HEK293 (cell line): ENCODE data around the gene GSTT4.

Experiments
- CTCF ChIP-seq: fragments of 450-650 bp; formaldehyde crosslinking; IDR thresholded peaks from 2 replicates; pipeline ENCODE4 v1.5.1; 2016; ENCODE audit warnings: missing biosample characterization, missing genetic modification characterization
- ELK4 ChIP-seq: IDR thresholded peaks from 2 replicates; pipeline ENCODE4 v1.6.1; 2011; ENCODE audit warnings: mild to moderate bottlenecking, low read depth, low read length, borderline replicate concordance
- GLIS2 ChIP-seq: fragments of 450-650 bp; formaldehyde crosslinking; IDR thresholded peaks from 2 replicates; pipeline ENCODE4 v1.5.1; 2016; ENCODE audit warnings: missing biosample characterization, missing genetic modification characterization
- INSM2 ChIP-seq: fragments of 450-650 bp; formaldehyde crosslinking; IDR thresholded peaks from 2 replicates; pipeline ENCODE4 v1.5.1; 2016; ENCODE audit warnings: missing biosample characterization, missing genetic modification characterization
- PRDM1 ChIP-seq: fragments of 450-650 bp; formaldehyde crosslinking; IDR thresholded peaks from 2 replicates; pipeline ENCODE4; 2016; ENCODE audit warnings: missing biosample characterization, missing genetic modification characterization
- PRDM4 ChIP-seq: fragments of 450-650 bp; formaldehyde crosslinking; IDR thresholded peaks from 2 replicates; pipeline ENCODE4 v1.5.1; 2017; ENCODE audit warnings: missing biosample characterization, missing genetic modification characterization
- ZBTB11 ChIP-seq: fragments of 450-650 bp; formaldehyde crosslinking; conservative IDR thresholded peaks from 2 replicates; pipeline ENCODE4 v1.5.1; 2016; ENCODE audit warnings: low read depth, missing biosample characterization, missing genetic modification characterization
- ZBTB26 ChIP-seq: fragments of 450-650 bp; formaldehyde crosslinking; optimal IDR thresholded peaks from 2 replicates; pipeline ENCODE3; 2016; ENCODE audit warnings: missing biosample characterization, mild to moderate bottlenecking, missing genetic modification characterization
- ZBTB7A ChIP-seq: fragments of 450-650 bp; formaldehyde crosslinking; IDR thresholded peaks from 2 replicates; pipeline ENCODE4 v1.5.1; 2016; ENCODE audit warnings: low read depth, missing biosample characterization, missing genetic modification characterization
- ZEB2 ChIP-seq: fragments of 450-650 bp; formaldehyde crosslinking; IDR thresholded peaks from 2 replicates; pipeline ENCODE4 v1.5.1; 2016; ENCODE audit warnings: missing biosample characterization, missing genetic modification characterization
- ZFP41 ChIP-seq: fragments of 450-650 bp; formaldehyde crosslinking; IDR thresholded peaks from 2 replicates; pipeline ENCODE4 v1.5.1; 2016; ENCODE audit warnings: missing biosample characterization, missing genetic modification characterization, borderline replicate concordance
- ZNF133 ChIP-seq: fragments of 450-650 bp; formaldehyde crosslinking; IDR thresholded peaks from 2 replicates; pipeline ENCODE4 v1.5.1; 2016; ENCODE audit warnings: missing biosample characterization, missing genetic modification characterization
- ZNF146 ChIP-seq: fragments of 450-650 bp; formaldehyde crosslinking; IDR thresholded peaks from 2 replicates; pipeline ENCODE4 v1.5.1; 2016; ENCODE audit warnings: missing biosample characterization, missing genetic modification characterization
- ZNF19 ChIP-seq: fragments of 450-650 bp; formaldehyde crosslinking; IDR thresholded peaks from 2 replicates; pipeline ENCODE4; 2016; ENCODE audit warnings: missing biosample characterization, missing genetic modification characterization, low read depth
- ZNF202 ChIP-seq: fragments of 450-650 bp; formaldehyde crosslinking; IDR thresholded peaks from 2 replicates; pipeline ENCODE4 v1.5.1; 2016; ENCODE audit warnings: missing biosample characterization, missing genetic modification characterization, borderline replicate concordance
- ZNF211 ChIP-seq: fragments of 450-650 bp; formaldehyde crosslinking; IDR thresholded peaks from 2 replicates; pipeline ENCODE4 v1.5.1; 2016; ENCODE audit warnings: low read depth, missing biosample characterization, missing genetic modification characterization
- ZNF24 ChIP-seq: fragments of 450-650 bp; formaldehyde crosslinking; IDR thresholded peaks from 2 replicates; pipeline ENCODE4 v1.5.1; 2016; ENCODE audit warnings: missing biosample characterization, missing genetic modification characterization
- ZNF416 ChIP-seq: fragments of 450-650 bp; formaldehyde crosslinking; IDR thresholded peaks from 2 replicates; pipeline ENCODE4 v1.5.1; 2016; ENCODE audit warnings: missing biosample characterization, missing genetic modification characterization
- ZNF521 ChIP-seq: fragments of 450-650 bp; formaldehyde crosslinking; IDR thresholded peaks from 2 replicates; pipeline ENCODE4 v1.5.1; 2017; ENCODE audit warnings: missing biosample characterization, mild to moderate bottlenecking, missing genetic modification characterization
- ZNF529 ChIP-seq: fragments of 450-650 bp; formaldehyde crosslinking; IDR thresholded peaks from 2 replicates; pipeline ENCODE4 v1.5.1; 2017; ENCODE audit warnings: missing genetic modification characterization, missing biosample characterization; ENCODE audit not compliant: insufficient replicate concordance
- ZNF544 ChIP-seq: fragments of 450-650 bp; formaldehyde crosslinking; IDR thresholded peaks from 2 replicates; pipeline ENCODE4 v1.5.0; 2017; ENCODE audit warnings: missing biosample characterization, missing genetic modification characterization
- ZNF571 ChIP-seq: fragments of 450-650 bp; formaldehyde crosslinking; IDR thresholded peaks from 2 replicates; pipeline ENCODE4 v1.5.0; 2017; ENCODE audit warnings: missing biosample characterization, missing genetic modification characterization
- ZNF580 ChIP-seq: fragments of 450-650 bp; formaldehyde crosslinking; IDR thresholded peaks from 2 replicates; pipeline ENCODE4 v1.5.1; 2016; ENCODE audit warnings: missing biosample characterization, missing genetic modification characterization
- ZNF692 ChIP-seq: fragments of 450-650 bp; formaldehyde crosslinking; IDR thresholded peaks from 2 replicates; pipeline ENCODE4 v1.5.1; 2016; ENCODE audit warnings: missing biosample characterization, missing genetic modification characterization
- ZNF701 ChIP-seq: fragments of 450-650 bp; formaldehyde crosslinking; IDR thresholded peaks from 2 replicates; pipeline ENCODE4 v1.5.1; 2016; ENCODE audit warnings: missing biosample characterization, missing genetic modification characterization
- TF ChIP-seq, protein P1 (sequence below): fragments of 450-650 bp; formaldehyde crosslinking; IDR thresholded peaks from 2 replicates; pipeline ENCODE4 v1.5.1; 2017; ENCODE audit warnings: missing biosample characterization, missing genetic modification characterization

Gene GSTT4

DNA sequence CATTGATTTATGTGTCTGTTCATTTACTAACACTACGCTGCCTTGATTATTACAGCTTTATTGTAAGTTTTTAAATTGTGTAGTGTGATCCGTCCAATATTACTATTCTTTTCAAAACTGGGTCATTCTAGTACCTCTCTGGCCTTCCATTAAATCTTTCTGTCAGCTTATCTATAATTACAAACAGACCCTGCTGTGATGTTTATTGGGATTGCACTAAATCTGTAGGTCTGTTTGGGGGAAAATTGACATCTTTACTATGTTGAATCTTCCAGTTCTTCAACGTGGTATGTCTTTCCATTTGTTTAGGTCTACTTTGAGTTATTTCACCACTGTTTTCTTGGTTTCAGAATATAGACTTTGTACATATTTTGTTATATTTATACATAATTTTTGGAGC is 21.5 kb upstream of the GSTT4 start (continued):
- TF ChIP-seq ZFP41 (tag by site-specific recombination) (no peak), ELK4 (no peak), ZNF701 (tag by site-specific recombination) (no peak), ZEB2 (peak; percentile 64), ZNF416 (no peak), ZNF571 (no peak), GLIS2 (tag by site-specific recombination) (no peak), ZNF19 (no peak), CTCF (tag by site-specific recombination) (no peak), ZNF692 (no peak), ZNF24 (peak; percentile 56; the same call in 1 of the 2 replicates), ZBTB26 (tag by site-specific recombination) (no peak), INSM2 (tag by site-specific recombination) (peak; percentile 52; the same call in 1 of the 2 replicates), ZNF133 (tag by site-specific recombination) (no peak), PRDM4 (tag by site-specific recombination) (peak; percentile 95), ZNF521 (tag by site-specific recombination) (no peak), ZNF146 (no peak), ZNF529 (tag by site-specific recombination) (no peak), ZNF544 (tag by site-specific recombination) (no peak), ZNF580 (tag by site-specific recombination) (peak; percentile 96), ZBTB7A (no peak), ZNF202 (tag by site-specific recombination) (no peak), ZBTB11 (tag by site-specific recombination) (no peak), ZNF211 (no peak), PRDM1 (tag by site-specific recombination) (no peak)
- TF ChIP-seq, protein P1, sequence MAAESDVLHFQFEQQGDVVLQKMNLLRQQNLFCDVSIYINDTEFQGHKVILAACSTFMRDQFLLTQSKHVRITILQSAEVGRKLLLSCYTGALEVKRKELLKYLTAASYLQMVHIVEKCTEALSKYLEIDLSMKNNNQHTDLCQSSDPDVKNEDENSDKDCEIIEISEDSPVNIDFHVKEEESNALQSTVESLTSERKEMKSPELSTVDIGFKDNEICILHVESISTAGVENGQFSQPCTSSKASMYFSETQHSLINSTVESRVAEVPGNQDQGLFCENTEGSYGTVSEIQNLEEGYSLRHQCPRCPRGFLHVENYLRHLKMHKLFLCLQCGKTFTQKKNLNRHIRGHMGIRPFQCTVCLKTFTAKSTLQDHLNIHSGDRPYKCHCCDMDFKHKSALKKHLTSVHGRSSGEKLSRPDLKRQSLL (tag by site-specific recombination), result no peak
